Stimulated activated CD4-positive, alpha-beta T cell treated with anti-CD3 and anti-CD28 coated beads, TNF-alpha, amount 100 ng/mL, for 24 hours (primary cell): ENCODE data around the gene NTNG2.

Source experiments
- DNase-seq, 3 experiments: peaks; one replicate each; pipeline ENCODE4 v3.0.0-alpha.2; 2020; ENCODE audit warnings: low read depth in 3 of 3

NTNG2 gene

DNA sequence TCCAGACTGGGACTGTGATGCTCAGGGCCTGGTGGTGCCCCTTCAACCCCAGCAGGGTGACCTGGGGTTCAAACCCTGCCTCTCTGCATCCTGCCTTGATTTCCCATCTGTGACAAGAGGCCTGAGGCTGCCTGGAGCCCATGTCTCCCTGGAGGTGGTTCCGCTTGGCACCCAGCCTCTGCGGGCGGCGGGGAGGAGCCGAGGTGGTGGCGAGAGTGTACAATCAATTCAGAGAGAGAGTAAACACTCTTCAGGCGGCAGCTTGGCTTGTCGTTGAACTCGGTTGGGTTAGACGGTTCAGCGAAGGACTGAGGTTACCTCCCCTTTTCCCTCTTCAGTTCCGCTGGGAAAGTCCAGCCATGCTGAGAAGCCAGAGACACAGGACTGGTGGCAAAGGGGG, 39.3 kb downstream of the NTNG2 start:
- DNase-seq: no peak

DNA sequence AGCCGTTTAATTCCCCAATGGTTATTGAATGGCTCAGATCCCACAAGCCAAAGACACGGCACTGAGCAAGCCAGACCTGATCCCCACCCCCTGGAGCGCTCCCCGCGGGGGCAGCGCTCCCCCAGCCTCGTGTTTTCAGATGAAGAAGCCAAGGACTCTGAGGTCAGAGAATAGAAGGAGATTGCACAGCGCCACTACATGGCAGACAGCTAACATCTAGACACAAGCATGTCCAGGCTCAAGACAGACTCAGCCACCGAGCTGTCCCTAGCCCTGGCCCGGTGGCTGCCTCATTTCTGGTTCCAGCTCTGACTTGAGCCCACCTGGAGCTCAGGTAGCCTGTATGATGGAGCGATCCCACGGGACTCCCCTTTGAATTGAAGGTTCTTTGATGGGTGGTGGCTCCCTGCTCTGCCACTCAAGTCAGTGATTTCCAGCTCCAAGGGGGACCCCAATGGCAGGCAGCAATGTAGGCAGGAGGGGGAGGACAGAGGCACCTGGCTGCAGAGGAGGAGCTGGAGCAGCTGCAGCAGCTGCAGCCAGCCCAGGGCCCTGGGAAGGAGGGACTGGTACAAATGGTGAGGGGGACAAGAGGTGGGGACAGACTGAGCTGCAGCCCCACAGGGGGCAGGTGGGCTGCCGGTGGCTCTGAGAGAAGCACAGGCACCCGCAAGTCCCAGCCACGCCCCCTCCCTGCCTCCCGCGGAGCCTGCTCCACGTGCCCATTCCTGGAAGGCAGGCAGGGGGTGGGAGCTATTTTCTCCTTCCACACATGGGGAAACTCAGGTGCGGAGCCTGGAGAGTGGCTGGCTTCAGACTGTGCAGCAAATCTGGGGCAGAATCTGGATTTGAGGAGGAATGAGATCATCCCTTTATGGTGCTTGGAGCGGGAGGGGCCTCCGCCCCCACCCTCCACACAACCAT, 40.2 kb downstream of the NTNG2 start:
- no peak for DNase-seq

DNA sequence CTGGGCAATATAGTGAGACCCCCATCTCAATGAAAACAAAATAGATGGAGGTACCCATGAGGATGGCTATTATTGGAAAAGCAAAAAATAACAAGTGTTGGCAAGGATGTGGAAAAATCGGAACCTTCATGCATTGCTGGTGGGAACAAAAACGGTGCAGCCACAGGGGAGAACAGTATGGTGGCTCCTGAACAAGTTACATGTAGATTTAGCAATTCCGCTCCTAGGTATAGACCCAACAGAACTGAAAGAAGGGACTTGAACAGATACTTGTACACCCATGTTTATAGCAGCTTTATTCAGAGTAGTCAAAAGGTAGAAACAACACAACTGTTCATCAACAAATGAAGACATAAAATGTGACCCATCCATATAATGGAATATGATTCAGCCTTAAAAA, 43.0 kb downstream of the NTNG2 start:
- DNase-seq: no peak

DNA sequence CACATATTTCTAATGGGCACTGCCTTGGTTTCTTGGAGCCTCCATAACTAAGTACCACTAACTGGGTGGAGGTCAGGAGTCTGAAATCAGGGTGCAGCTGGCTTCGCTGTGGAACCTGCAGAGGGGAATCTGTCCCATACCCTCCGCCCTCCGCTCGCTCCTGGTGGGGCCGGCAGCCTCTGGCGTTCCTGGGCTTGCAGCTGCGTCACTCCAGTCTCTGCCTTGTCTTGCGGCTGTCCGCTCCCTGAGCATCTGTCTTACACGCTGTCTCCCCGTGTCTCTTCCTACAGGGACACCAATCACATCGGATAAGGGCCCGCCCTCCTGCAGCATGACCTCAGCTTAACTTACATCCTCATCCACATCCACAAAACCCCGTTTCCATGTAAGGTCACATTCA, 45.4 kb downstream of the NTNG2 start:
- no peak for DNase-seq

DNA sequence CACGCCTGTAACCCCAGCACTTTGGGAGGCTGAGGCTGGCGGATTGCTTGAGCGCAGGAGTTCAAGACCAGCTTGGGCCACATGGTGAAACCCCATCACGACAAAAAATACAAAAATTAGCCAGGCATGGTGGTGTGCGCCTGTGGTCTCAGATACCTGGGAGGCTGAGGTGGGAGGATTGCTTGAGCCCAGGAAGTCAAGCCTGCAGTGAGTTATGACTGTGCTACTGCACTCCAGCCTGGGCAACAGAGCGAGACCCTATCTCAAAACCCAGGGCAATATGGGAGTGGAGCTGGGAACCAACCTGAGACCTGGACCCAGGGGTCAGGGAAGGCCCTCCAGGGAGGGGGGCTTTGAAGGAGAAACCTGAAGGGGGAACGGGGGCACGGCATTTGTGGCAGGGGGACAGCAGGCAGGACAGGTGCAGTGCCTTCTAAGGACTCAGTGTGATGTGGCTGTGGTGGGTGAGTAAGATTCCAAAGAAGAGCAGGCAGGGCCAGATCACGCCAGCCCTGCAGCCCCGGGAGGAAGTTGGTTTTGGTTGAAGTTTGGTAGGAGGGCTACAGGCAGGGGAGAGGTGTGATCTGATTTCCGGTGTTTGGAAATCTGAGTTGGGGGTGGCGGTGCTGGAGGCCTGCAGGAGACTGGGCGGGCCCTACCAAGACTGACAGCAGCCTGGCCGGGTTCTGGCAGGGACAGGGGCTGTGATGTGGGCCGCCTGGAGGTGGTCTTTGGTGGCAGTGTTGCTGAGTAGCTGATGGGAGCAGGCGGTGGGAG, 46.2 kb downstream of the NTNG2 start:
- no peak for DNase-seq

DNA sequence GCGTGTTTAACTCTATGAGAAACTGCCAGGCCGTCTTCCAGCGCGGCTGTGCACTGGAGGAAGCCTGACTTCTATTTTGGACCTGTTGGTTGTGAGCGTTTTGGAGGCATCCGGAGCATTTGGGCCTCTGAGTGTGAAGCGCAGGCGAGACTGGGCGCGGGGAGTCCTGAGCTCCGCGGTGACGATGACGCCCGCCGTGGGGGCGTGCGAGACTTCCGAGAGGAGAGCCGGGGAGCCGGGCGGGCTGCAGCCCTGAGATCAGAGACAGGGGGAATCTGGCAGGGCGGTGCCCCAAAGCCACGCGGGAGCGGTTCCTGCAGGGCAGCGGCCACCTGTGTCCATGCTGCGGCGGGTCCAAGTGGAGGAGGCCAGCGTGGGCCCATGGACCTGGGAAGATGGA, 47.4 kb downstream of the NTNG2 start:
- no peak for DNase-seq

DNA sequence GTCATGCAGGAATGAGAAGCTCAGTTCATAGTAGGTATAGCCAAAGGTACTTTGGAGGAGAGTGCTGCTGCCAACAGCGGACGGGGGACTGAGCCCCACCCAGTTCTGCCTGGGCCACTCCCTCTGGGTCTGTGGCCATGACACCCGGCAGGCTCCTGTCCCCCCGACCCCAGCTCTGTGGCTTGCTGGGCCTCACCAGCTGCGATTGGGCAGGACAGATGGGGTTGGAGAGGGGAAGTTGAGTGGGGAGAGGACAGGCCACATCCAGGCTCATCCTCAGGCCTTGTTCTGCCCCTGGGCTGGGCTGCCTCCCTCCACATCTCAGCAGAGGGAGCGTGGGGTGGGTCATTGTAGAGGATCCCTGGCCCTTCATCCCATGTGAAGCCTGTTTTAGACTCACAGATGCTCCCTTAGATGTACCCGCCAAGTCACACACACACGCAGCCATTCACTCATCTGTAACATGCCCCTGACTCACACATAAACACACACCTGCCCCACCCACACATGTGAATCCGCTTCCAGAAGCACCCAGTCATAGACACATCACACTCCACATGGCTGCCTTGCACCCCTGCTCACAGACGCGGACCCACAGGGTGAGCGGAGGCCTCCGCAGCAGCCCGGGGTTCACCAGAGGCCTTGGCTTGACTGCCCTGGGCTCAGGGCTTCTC, 48.8 kb downstream of the NTNG2 start:
- DNase-seq: no peak

DNA sequence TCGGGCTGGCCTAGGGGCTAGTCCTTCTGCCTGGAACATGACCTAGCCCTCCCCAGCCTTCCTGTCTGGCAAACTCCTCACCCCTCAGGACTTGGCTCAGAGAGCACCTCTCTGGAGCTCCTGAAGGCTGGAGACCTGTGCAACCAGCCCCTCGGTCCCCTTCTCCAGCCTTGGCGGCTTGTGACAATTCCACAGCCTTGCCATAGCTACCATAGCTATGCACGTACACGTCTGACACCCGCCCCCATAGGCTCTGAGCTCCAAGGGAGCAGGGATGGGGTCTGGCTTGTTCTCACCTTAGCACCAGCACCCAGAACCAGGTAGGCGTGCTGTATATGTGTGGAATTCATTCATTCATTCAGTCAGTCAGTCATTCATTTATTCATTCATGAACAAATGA, 49.7 kb downstream of the NTNG2 start:
- DNase-seq: no peak

DNA sequence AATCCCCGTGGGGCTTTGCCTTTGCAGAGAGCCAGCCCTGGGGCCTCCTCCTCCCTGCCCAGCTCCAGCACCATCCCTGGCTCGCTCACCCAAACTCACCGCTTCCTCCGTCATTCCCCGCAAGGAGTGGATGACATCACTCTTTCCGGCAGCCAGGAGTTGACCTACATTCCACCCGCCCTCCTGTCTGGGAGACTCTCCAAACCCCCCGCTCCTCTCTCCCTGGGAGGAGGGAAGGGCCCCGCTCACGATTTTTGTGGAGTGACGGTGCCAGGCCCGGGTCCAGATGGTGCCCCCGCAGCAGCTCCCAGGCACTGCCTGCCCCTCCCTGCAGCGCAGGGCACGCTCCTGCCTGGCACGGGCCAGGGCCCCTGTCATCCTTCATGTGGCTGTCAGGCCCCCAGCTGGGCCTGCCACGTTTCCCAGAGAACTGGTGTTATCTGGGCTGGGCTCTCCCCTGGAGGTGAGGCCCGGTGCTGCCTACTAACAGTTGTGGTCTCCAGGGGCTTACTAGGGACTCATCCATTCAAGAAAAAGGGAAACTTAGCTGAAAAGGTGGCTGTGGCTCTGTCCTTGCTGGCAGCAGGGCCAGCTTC, 52.3 kb downstream of the NTNG2 start:
- no peak for DNase-seq

DNA sequence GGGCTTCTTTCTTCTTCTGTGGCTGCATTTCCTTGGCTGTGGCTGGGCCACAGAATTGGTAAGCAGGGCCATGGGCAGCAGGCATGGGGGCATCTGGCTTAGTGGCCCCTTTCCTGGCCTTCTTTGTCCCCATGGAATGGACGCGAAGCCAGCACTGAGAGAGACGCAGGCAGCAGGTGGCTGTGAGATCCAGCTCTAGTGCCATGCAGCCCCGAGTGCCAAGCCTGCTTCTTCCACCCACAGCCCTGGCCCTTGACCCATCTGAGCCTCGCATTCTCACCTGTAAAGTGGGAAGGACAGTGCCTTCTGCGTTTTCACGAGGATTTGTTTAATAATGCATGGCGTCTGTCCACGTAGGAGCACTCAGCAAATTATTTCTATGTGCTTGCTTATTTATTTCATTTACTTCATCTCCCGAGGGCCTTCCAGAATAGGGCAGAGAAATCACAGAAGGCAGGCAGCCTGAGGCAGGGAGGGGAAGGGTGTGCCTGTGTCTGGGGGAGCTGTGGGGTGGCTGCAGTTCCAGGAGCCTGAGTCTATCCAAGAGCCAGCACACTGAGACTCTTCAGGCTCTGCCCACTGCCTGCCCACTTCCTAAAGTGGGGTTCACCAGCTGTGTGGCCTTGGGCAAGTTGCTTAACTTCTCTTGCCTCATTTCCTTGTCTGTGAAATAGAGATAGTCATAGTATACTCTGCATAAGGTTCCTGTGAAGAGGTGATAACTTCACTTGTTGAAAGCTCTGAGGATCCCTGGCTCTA, 55.2 kb downstream of the NTNG2 start:
- DNase-seq: no peak

DNA sequence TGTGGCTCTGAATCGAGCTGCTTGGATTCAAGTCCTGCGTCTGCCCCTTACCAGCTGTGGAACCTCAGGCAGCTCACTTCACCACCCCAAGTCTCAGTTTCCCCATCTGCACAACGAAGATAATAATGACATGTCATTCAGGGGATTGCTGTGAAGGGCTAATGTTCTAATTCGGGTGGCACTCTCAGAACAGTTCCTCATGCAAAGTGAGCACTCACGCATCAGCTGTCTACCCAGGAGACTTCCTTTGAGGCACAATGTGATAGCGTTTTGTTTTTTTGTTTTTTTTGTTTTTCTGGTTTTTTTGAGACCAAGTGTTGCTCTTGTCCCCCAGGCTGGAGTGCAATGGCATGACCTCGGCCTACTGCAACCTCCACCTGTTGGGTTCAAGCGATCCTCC, 56.4 kb downstream of the NTNG2 start:
- DNase-seq: no peak

DNA sequence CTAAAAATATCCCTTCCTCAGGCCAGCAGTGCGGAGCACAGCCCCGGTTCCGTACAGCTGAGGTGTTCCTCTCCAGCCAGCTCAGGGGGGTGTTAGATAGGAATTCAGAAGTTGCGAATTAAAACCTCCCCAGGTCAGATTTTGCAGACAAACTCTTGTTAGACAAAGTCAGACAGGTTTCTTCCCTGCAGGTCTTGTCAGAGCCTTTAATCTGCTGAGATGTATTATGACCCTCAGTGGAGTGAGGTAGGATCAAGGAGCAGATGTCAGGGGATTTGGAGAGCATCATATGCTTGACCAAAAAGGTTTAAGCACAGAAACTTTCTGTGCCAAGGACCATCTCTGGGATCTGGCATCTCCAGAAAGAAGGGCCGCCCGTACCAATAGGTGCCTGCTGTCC, 60.1 kb downstream of the NTNG2 start:
- DNase-seq: no peak

DNA sequence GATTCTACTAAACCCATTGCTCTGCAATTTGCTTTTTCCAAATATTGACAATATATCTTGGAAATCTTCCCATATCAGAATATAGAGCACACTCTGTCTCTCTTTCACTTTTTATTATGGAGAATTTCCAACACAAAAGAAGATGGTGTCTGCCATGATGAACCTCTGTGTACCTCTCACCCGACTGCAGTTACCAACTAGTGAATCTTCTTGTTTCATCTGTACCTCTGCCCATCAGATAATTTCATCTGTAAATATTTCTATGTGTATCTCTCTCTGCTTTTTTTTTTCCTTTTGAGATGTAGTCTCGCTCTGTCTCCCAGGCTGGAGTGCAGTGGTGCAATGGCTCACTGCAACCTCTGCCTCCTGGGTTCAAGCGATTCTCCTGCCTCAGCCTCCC, 62.8 kb downstream of the NTNG2 start:
- no peak for DNase-seq

DNA sequence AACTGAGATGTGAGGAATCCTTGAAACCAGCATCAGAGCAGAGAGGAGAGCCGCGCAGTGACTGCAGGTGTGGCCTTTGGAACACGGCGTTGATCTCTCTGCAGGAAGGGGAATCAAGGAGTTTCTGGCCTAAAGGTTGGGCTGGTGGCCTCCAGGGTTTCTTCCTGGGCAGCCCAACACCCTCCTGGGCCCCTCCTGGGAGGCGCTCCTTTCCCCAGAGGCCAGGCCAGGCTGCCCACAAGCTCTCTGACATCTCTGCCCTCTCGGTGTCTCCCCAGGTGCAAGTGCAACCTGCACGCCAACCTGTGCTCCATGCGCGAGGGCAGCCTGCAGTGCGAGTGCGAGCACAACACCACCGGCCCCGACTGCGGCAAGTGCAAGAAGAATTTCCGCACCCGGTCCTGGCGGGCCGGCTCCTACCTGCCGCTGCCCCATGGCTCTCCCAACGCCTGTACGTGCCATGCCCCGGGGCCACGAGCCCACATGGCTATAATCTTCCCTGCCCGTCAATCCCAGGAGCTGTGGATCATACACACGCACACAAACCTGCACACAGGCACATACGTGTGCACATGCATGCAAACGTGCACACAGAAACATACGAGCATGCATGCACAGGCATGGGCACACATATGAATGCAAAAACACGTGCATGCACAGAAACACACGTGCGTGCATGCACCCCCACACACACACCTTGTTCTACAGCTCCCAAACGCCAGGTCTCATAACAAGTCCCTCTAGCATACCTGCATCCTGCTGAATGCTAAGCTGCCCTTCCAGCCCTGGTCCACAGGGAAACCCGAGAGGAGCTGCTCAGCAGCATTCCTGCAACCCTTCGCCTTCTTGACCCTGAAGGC, 64.9 kb downstream of the NTNG2 start:
- DNase-seq: no peak

DNA sequence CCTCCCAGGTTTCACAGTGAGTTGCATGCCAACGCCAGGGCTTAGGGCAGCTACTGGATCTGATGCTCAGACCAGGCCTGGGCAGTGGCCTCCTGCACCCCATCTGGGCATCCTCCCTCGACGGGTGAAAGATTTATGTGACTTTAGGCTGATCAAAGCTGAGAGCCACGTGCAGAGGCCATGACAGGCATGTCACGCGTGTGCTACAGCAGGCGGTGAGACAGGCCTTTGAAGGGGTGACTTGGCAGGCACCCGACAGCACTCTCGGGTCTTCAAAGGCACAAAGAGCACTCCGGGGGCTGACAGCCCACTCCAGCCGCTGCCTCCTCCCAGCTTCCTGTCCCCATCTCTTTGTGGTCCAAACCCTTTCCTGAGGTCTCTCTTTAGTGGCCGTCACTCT, 66.2 kb downstream of the NTNG2 start:
- no peak for DNase-seq

DNA sequence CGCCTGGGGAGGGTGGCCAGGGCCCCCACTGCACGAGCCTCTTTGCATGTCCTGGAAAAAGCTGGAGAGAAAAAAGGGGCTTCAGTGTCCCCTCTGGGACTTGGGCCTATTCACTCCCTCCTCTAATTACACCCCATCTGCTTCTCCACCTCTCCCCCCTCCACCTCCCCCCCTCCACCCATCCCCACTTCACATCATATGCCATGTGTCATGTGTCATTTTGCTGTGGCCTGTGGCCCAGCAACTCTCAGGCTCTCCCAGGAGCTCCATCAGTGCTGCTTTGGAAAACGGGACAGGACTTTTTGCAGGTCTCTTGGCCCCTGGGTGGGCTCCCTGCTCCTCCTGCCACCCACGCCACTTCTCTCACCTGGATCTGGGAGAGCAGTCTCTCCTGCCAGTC, 68.7 kb downstream of the NTNG2 start:
- DNase-seq: no peak

DNA sequence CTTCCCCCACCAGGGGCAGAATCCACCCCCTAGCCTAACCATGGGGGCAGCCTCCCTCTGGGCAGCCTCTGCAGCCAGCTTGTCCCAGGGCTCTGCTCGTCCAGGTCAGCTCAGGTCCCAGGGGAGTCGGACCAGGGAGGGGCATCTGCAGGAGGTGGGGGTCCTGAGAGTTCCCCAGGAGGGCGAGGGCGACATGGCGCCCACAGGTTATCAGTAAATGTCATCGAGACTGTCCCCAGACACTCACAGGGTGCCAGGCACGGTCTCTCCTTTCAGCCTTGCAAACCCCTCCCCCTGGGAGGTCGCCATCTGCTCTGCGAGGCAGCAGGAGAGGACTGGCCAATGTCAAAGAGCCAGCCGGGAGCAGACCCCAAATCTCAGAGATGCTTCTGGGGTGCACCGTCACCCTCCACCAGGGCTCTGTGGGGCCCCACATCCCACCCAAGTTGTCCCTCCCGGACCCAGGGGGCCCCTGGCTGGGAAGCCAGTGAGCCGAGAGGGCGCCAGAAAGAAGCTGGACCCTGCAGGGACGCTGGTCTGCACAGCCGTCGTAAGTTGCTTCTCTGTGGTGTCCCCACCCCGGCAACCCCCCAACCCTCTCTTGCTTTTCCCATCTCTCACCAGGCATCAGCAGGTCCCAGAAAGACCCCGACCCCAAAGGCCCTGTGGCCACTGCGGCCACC, 69.3 kb downstream of the NTNG2 start:
- no peak for DNase-seq

DNA sequence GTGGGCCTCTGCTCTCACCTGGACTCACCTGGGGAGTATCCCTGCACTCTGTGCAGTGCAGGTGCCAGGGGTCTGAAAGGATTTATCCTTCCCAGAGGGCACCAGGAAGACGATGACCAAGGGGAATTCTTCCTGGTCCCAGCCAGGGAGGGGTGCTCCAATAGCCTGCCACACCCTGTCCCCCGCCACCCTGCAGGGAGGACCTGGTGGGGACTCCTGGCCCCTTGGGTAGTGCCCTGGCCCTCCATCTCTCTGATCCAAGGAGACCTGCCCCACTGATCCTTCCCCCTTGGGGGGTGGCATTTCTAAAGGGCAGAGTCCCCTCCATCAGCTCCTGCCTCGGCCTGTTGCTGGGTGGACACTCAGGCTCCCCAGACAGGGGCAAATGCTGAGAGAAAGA, 70.7 kb downstream of the NTNG2 start:
- DNase-seq: no peak

DNA sequence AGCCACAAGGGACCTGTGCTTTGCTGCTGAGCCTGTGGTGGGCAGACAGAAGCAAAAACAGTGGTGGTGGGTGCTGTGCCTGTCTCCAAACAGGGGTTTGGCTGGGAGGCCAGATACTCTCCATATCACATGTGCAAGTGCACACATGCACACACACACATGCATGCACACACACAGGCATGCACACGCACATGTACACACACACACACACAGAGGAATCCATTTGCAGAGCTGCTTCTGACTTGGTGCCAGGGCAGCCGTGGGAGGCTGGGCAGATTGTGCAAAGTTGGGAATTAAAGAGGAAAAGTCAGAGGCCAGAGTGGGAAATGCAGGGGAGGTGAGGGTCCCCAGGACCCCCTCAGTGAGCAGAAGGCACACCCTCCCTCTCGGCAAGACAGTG, 71.3 kb downstream of the NTNG2 start:
- DNase-seq: no peak

DNA sequence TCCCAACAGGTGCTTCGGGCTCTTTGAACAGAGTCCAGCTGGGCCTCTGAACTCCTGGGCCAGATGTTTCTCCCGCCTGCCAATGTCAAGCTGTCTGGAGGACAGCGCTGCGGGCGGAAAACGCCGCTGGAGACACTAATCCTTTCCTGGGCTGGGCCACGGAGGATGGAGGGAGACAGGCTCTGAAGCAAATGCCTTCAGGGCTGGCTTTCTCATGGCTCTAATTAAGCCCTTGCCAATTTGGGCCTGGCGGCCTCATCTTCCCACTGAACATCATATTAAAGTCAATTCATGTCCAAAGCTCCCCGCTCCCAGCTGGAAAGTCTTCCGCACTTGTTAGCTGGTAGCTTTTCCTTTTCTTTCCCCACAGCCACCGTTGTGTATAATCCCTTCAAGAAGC, 72.7 kb downstream of the NTNG2 start:
- DNase-seq: no peak
